ENCODE data around the gene PRKCH.

- TF ChIP-seq EZH2 (IDR thresholded peaks at IDR 0.05), result no peak
- no peak for TF ChIP-seq POLR2AphosphoS5 (IDR thresholded peaks at IDR 0.05; ENCODE audit: borderline replicate concordance, low read depth, low read length)
These were observed 78.0 kb downstream of the PRKCH start for GRCh38 chr14:61399365-61399764.

Data from SK-N-MC (cell line).